ENCODE data around the gene NECAB3. TPM values are rescaled to one million over a fixed set of nuclear protein-coding genes. Genes with fewer than 3 reads are reported as not detected.

Gene NECAB3
- total and polyA plus RNA-seq, 2 of the 13 experiments (the other 11 are each of a cell fraction or from before 2014, with no cell fraction given): 61.5 to 65.5 TPM

DNA sequence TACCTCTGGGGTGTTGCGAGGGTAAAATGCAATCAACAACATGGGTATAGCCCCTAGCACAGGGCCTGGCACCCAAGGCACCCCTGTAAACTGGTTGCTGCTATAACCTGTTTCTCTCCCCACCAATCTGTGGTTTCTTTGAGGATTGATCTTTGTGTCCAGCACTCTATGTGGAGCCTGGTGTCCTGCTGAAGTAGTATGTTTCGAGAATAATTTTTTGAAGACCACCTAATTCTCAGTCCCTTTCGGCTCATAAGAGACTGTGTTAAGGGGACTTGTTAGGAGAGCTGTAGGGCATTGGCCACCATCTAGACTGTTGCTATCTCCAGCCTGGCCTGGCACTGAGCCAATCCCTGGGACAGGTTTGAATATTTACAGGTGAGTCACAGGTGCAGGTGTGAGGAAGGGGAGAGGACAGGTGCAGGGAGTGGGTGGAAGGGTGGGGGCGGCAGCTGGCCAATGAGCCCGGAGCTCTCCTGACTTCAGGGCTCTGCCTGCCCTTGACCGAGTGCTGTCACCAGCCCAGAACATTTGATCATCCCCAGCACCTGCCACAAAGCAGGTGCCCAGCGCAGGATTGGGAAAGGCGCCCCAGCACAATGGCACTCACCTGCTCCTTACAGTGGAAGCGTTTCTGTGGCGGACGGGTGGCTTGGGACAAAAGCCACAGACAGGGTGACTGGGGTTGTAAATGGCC, 20.2 kb downstream of the NECAB3 start (continued):
- no peak for TF ChIP-seq ZNF703 (CRISPR knock-in tag; IDR thresholded peaks at IDR 0.05; ENCODE audit: borderline replicate concordance)
- TF ChIP-seq, protein P1, sequence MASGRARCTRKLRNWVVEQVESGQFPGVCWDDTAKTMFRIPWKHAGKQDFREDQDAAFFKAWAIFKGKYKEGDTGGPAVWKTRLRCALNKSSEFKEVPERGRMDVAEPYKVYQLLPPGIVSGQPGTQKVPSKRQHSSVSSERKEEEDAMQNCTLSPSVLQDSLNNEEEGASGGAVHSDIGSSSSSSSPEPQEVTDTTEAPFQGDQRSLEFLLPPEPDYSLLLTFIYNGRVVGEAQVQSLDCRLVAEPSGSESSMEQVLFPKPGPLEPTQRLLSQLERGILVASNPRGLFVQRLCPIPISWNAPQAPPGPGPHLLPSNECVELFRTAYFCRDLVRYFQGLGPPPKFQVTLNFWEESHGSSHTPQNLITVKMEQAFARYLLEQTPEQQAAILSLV (CRISPR knock-in tag; IDR thresholded peaks at IDR 0.05; ENCODE audit: borderline replicate concordance): no peak
- TF ChIP-seq, protein P2, sequence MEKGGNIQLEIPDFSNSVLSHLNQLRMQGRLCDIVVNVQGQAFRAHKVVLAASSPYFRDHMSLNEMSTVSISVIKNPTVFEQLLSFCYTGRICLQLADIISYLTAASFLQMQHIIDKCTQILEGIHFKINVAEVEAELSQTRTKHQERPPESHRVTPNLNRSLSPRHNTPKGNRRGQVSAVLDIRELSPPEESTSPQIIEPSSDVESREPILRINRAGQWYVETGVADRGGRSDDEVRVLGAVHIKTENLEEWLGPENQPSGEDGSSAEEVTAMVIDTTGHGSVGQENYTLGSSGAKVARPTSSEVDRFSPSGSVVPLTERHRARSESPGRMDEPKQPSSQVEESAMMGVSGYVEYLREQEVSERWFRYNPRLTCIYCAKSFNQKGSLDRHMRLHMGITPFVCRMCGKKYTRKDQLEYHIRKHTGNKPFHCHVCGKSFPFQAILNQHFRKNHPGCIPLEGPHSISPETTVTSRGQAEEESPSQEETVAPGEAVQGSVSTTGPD (CRISPR knock-in tag; IDR thresholded peaks at IDR 0.05): no peak
- no peak for TF ChIP-seq ZNF713 (CRISPR knock-in tag; IDR thresholded peaks at IDR 0.05)
- TF ChIP-seq, protein P3, sequence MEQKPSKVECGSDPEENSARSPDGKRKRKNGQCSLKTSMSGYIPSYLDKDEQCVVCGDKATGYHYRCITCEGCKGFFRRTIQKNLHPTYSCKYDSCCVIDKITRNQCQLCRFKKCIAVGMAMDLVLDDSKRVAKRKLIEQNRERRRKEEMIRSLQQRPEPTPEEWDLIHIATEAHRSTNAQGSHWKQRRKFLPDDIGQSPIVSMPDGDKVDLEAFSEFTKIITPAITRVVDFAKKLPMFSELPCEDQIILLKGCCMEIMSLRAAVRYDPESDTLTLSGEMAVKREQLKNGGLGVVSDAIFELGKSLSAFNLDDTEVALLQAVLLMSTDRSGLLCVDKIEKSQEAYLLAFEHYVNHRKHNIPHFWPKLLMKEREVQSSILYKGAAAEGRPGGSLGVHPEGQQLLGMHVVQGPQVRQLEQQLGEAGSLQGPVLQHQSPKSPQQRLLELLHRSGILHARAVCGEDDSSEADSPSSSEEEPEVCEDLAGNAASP (CRISPR knock-in tag; IDR thresholded peaks at IDR 0.05; ENCODE audit: borderline replicate concordance): no peak
- no peak for TF ChIP-seq ZNF30 (CRISPR knock-in tag; IDR thresholded peaks at IDR 0.05)
- TF ChIP-seq, protein P4, sequence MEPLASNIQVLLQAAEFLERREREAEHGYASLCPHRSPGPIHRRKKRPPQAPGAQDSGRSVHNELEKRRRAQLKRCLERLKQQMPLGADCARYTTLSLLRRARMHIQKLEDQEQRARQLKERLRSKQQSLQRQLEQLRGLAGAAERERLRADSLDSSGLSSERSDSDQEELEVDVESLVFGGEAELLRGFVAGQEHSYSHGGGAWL (CRISPR knock-in tag; IDR thresholded peaks at IDR 0.05): no peak
- TF ChIP-seq EP300 (IDR thresholded peaks at IDR 0.05; ENCODE audit: low read depth in 2 of 2, low read length in 2 of 2): no peak
- TF ChIP-seq EP300 (CRISPR knock-in tag; IDR thresholded peaks at IDR 0.05; ENCODE audit: borderline replicate concordance): peak; percentile 10; the same call in 1 of the 2 replicates
- TF ChIP-seq, protein P5, sequence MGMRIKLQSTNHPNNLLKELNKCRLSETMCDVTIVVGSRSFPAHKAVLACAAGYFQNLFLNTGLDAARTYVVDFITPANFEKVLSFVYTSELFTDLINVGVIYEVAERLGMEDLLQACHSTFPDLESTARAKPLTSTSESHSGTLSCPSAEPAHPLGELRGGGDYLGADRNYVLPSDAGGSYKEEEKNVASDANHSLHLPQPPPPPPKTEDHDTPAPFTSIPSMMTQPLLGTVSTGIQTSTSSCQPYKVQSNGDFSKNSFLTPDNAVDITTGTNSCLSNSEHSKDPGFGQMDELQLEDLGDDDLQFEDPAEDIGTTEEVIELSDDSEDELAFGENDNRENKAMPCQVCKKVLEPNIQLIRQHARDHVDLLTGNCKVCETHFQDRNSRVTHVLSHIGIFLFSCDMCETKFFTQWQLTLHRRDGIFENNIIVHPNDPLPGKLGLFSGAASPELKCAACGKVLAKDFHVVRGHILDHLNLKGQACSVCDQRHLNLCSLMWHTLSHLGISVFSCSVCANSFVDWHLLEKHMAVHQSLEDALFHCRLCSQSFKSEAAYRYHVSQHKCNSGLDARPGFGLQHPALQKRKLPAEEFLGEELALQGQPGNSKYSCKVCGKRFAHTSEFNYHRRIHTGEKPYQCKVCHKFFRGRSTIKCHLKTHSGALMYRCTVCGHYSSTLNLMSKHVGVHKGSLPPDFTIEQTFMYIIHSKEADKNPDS (CRISPR knock-in tag; IDR thresholded peaks at IDR 0.05): no peak
- TF ChIP-seq DNMT3B (CRISPR knock-in tag; conservative IDR thresholded peaks at IDR 0.05): no peak
- TF ChIP-seq SIX4 (CRISPR knock-in tag; IDR thresholded peaks at IDR 0.05): no peak
- TF ChIP-seq ZNF44 (CRISPR knock-in tag; IDR thresholded peaks at IDR 0.05): no peak
- no peak for TF ChIP-seq CHD4 (IDR thresholded peaks at IDR 0.05; ENCODE audit: borderline replicate concordance, low read length)
- TF ChIP-seq ZNF329 (CRISPR knock-in tag; IDR thresholded peaks at IDR 0.05; ENCODE audit: low read depth): no peak
- TF ChIP-seq AGO1 (IDR thresholded peaks at IDR 0.05; ENCODE audit: low read depth, low read length, poor library complexity, severe bottlenecking): no peak
- no peak for TF ChIP-seq CBFB (CRISPR knock-in tag; IDR thresholded peaks at IDR 0.05)
- no peak for TF ChIP-seq RXRB (CRISPR knock-in tag; IDR thresholded peaks at IDR 0.05; ENCODE audit: borderline replicate concordance)
- no peak for TF ChIP-seq ZNF619 (CRISPR knock-in tag; IDR thresholded peaks at IDR 0.05)
- TF ChIP-seq HDAC1 (CRISPR knock-in tag; IDR thresholded peaks at IDR 0.05): no peak
- TF ChIP-seq MED8 (CRISPR knock-in tag; IDR thresholded peaks at IDR 0.05; ENCODE audit: insufficient replicate concordance): no peak
- no peak for TF ChIP-seq ZNF674 (CRISPR knock-in tag; IDR thresholded peaks at IDR 0.05; ENCODE audit: low read depth)
- no peak for TF ChIP-seq MIER3 (CRISPR knock-in tag; IDR thresholded peaks at IDR 0.05; ENCODE audit: borderline replicate concordance)
